GM23248 (cell line): ENCODE results near the gene BHMT2.

Experiments
- EZH2 ChIP-seq: fragments of 200-600 bp; sonication (generic); IDR thresholded peaks from 2 replicates; pipeline ENCODE4 v1.6.1; 2018; ENCODE audit warnings: antibody characterized with exemption, mild to moderate bottlenecking; ENCODE audit not compliant: insufficient read depth, poor library complexity, severe bottlenecking
- EZH2phosphoT487 ChIP-seq: fragments of 200-600 bp; sonication (generic); IDR thresholded peaks from 2 replicates; pipeline ENCODE4 v1.6.1; 2018; ENCODE audit warnings: antibody characterized with exemption, moderate library complexity, mild to moderate bottlenecking, low read depth; ENCODE audit not compliant: insufficient read depth

GRCh38 chr5:79055017-79055416, 14.6 kb upstream of the BHMT2 start:
- TF ChIP-seq EZH2 = no peak
- TF ChIP-seq EZH2phosphoT487 = no peak
